Measurements from ENCODE around the gene RHBDL1.

- TF ChIP-seq CTCF (IDR thresholded peaks at IDR 0.05): no peak
- no peak for TF ChIP-seq POLR2A (IDR thresholded peaks at IDR 0.05)
These were observed 46.5 kb downstream of the RHBDL1 start for GRCh38 chr16:721765-722540.

All from uterus (tissue), 2 donors.